Ascending aorta (tissue), 2 donors: ENCODE measurements around the gene E2F1. TPM values are rescaled to one million over a fixed set of nuclear protein-coding genes. Genes with fewer than 3 reads are reported as not detected.
"Not testable (repeated sequence)": the region's sequence is repeated elsewhere in the genome, so short reads cannot be mapped to it uniquely, and the experiment has no call there.

Experiments
- DNase-seq, 2 donors: peaks; one replicate each; pipeline ENCODE4 v3.0.0-alpha.2; 2019; ENCODE audit warnings: low spot score in 2 of 2
- H3K27ac ChIP-seq, 2 donors: fragments of 200-600 bp; sonication (generic); one replicate each; pipeline ENCODE4 v1.5.1; 2016 to 2017; ENCODE audit warnings: mild to moderate bottlenecking in 1 of 2
- H3K27me3 ChIP-seq: fragments of 200-600 bp; sonication (generic); one replicate; pipeline ENCODE4 v1.5.1; 2017
- H3K36me3 ChIP-seq, 2 donors: fragments of 200-600 bp; sonication (generic); one replicate each; pipeline ENCODE4 v1.5.1; 2016
- H3K4me1 ChIP-seq, 2 donors: fragments of 200-600 bp; sonication (generic); one replicate each; pipeline ENCODE4 v1.5.1; 2016 to 2017; ENCODE audit warnings: mild to moderate bottlenecking in 1 of 2
- H3K4me3 ChIP-seq, 2 donors: fragments of 200-600 bp; sonication (generic); one replicate each; pipeline ENCODE4 v1.5.1; 2016 to 2017; ENCODE audit warnings: mild to moderate bottlenecking in 1 of 2
- H3K9me3 ChIP-seq, 2 donors: fragments of 200-600 bp; sonication (generic); one replicate each; pipeline ENCODE4 v1.5.1; 2016
- intact Hi-C: fragments of 100-400 bp; cut with DNase I; formaldehyde crosslinking; loops from one replicate; pipeline ENCODE4 v1.15.1; 2023
- total RNA-seq: library from RNA; depleted of rRNA; stranded (reverse); fragments of >200 nt; gene quantifications from one replicate; pipeline ENCODE4 v1.1.0, GENCODE V29; 2016
- TF ChIP-seq, protein P1 (sequence below), 3 experiments: fragments of 200-600 bp in 2 of 3; fragments of 450-650 bp in 1 of 3; sonication (generic) in 2 of 3; IDR thresholded peaks; one replicate each; pipeline ENCODE4 v1.5.1; 2016 to 2019; ENCODE audit warnings: antibody characterized with exemption in 3 of 3, mild to moderate bottlenecking in 1 of 3, moderate library complexity in 1 of 3

E2F1 gene
- total RNA-seq, 1 donor from 2014 or later, result 0.53 TPM

DNA sequence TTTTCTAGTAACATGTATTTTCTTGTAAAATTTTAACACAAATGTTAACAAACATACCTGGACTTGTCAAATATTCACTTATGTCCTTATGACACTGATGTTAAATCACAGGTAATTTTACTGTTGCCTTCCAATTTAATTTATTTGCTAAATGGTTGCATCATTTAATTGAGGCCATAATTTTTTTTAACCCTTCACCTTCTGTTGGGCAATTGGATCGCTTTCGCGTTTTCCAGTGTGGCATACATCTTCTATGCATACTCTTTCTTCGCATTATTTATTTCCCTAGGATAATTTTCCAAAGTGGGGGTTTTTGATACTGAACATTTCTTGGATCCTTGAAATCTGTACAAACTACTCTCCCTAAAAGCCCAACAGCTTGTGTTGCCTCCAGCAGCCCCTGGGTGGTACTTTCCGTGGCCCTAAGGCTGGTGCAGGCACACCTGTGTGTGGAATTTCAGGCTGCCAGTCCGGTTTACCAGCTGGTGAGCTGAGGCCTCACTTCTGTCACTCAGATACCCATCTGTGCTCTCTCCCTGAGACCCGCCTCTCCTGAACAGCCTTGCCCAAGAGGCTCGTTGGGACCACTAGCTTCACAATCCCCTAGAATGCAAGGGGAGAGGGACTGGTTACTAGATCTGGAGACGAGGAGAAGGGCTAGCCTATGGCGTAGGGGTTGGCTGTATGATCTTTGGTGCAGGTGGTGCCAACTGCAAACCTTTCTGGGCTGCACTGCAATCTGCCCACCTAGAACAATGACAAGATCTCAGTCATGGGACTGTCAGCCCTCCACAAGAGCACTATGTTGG, 35.2 kb downstream of the E2F1 start:
- no peaks in the 10 kb centered on the region for H3K36me3 ChIP-seq
- intact Hi-C loops, result no loop called here
- TF ChIP-seq, protein P1, sequence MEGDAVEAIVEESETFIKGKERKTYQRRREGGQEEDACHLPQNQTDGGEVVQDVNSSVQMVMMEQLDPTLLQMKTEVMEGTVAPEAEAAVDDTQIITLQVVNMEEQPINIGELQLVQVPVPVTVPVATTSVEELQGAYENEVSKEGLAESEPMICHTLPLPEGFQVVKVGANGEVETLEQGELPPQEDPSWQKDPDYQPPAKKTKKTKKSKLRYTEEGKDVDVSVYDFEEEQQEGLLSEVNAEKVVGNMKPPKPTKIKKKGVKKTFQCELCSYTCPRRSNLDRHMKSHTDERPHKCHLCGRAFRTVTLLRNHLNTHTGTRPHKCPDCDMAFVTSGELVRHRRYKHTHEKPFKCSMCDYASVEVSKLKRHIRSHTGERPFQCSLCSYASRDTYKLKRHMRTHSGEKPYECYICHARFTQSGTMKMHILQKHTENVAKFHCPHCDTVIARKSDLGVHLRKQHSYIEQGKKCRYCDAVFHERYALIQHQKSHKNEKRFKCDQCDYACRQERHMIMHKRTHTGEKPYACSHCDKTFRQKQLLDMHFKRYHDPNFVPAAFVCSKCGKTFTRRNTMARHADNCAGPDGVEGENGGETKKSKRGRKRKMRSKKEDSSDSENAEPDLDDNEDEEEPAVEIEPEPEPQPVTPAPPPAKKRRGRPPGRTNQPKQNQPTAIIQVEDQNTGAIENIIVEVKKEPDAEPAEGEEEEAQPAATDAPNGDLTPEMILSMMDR (IDR thresholded peaks at IDR 0.05), result no peak
- no peak overlapping the region for H3K4me3 ChIP-seq
- DNase-seq, result no peak
- peaks cover 8 to 17% of the 10 kb centered on the region in 2 donors for H3K4me1 ChIP-seq
- no peaks in the 10 kb centered on the region for H3K27me3 ChIP-seq
- H3K9me3 ChIP-seq, result no peaks in the 10 kb centered on the region
- no peak overlapping the region for H3K27ac ChIP-seq

DNA sequence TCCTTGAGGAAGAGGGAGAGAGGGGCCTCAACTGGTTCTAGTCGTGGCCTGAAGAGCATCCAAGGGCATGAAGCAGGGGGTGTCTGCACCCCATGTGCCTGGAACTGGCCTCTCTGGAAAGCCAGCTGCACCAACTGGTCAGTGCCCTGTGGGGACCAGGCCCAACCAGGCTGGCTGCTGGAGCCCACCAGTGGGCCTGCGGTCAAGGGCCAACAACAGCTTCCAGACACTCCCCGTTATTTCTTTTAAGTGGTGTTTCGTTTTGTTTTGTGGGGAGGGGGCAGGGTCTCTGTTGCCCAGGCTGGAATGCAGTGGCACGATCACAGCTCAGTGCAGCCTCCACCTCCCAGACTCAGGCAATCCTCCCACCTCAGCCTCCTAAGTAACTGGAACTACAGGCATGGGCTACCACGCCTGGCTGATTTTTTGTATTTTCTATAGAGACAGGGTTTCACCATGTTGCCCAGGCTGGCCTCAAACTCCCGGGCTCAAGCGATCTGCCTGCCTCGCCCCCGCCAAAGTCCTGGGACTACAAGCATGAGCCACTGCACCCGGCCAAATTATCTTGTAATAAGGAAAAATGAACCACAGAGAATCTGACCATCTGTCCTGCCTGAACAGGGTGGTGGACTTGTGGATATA, 36.0 kb downstream of the E2F1 start:
- no peak for DNase-seq
- intact Hi-C loops, result no loop called here
- TF ChIP-seq, protein P1 (IDR thresholded peaks at IDR 0.05), result no peak
- Histone ChIP-seq H3K4me1 (peaks cover 8 to 17% of the 10 kb centered on the region in 2 donors), H3K36me3 (peaks cover 0 to 1% of the 10 kb centered on the region in 2 donors), H3K27me3 (no peaks in the 10 kb centered on the region), H3K9me3 (no peaks in the 10 kb centered on the region), H3K4me3 (no peak overlapping the region), H3K27ac (no peak overlapping the region)

DNA sequence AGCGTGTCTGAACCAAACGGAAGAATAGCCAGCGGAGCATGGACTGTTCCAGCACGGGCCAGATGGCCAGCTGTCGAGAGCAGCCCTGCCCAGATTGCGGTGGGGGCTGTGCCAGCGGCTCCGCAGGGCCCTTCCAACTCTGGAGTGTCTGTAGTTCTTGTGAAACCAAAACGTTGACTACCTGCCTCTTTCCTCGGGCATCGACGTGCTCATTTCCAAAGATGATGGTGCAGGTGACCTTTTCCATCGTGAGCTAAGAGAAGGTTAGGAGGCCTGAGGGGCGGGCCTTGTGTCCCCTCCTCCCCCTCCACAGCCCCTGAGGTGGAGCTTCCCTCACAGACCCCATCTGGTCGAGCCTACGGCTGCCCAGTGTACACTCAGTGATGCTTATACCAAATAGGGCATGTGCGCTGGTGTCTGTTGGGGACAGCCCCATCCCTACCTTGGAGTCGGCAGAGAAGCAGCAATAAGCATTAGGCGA, 36.9 kb downstream of the E2F1 start:
- Histone ChIP-seq H3K4me1 (peaks cover 8 to 17% of the 10 kb centered on the region in 2 donors), H3K27ac (no peak overlapping the region), H3K4me3 (no peak overlapping the region), H3K36me3 (peaks cover 9 to 11% of the 10 kb centered on the region in 2 donors), H3K9me3 (no peaks in the 10 kb centered on the region), H3K27me3 (no peaks in the 10 kb centered on the region)
- TF ChIP-seq, protein P1 (IDR thresholded peaks at IDR 0.05), result no peak
- DNase-seq, result no peak
- intact Hi-C loops, result loop anchor here (5.0 kb wide), 1 partner anchor 157 kb away; the partner anchor contains the start of gene CBFA2T2

DNA sequence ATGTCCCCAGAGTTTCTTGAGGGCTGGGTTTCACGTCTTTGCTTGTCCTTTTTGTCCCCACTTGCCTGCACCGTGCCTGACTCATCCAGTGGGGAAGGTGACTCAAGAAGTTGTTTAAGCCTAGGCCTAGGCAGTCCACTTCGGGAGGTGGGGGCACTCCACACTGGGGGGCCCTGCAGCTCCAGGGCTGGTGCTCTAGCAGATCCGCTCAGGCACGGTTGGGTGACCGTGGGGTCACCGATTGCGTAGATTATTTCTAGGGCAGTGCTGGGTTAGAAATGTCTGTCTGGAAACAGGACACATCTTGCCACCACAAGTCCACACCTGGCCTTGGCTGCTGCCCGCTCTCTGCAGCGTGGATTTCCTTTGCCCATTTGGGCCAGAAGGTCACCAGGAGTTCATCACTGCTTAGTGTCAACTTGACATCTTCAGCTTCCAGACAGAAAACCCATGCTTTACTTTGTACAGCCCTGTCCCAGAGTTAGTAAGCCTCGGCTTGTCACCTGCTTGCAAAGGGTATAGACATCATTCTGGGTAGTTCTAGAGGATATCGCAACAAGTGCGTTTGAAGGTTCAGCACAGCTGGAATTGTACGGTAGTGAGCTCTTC, 37.7 kb downstream of the E2F1 start:
- H3K4me1 ChIP-seq, result peaks cover 6 to 17% of the 10 kb centered on the region in 2 donors
- H3K4me3 ChIP-seq, result no peak overlapping the region
- H3K27ac ChIP-seq, result peak overlapping the region in 1 of 2 donors; percentile 68
- H3K36me3 ChIP-seq, result peaks cover 12 to 16% of the 10 kb centered on the region in 2 donors
- H3K27me3 ChIP-seq, result no peaks in the 10 kb centered on the region
- intact Hi-C loops, result loop anchor here (5.0 kb wide), 1 partner anchor 156 kb away; the partner anchor contains the start of gene CBFA2T2
- no peak for DNase-seq
- TF ChIP-seq, protein P1 (IDR thresholded peaks at IDR 0.05), result no peak
- H3K9me3 ChIP-seq, result no peaks in the 10 kb centered on the region

DNA sequence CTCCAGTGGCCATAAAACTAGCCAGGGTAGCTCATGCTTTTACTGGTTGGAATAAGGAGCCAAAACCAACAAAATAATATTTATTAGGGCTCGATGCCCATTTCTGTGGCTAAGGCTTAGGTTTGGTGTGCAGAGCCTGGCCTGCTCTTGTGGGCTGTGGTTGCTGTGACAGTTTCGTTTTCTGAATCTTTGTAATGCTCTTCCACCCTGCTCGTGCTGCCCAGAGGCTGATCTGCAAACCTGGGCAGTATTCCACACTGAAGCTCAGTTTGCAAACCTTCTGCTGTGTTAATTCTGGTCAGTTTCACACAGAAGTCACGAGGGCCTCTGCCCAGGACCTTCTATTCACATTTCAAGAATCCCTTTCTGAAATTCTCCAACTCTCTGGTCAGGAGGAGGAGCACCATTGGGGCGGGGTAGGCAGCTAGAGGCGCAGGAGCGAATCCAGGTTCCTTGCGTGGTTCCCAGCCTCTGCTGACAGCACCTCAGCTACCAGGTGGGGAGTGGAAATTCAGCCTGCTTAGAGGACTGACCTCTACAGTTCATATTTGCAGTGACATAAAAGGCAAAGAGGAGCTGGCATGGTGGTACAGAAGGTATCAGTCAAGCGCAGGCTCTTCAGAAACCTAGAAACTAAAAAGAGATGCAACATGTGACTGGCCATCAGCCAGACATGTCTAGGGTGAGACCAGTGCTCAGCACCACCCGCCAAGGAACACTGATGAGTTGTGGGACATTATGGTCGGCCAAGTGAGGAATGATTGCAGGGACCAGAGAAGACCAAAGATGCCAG, 38.4 kb downstream of the E2F1 start:
- intact Hi-C loops, result loop anchor here (5.0 kb wide), 1 partner anchor 155 kb away; the partner anchor contains the start of gene CBFA2T2
- peak overlapping the region; percentile 25 to 68 for H3K27ac ChIP-seq
- peak overlapping the region in 1 of 2 donors; percentile 49 for H3K4me3 ChIP-seq

DNA sequence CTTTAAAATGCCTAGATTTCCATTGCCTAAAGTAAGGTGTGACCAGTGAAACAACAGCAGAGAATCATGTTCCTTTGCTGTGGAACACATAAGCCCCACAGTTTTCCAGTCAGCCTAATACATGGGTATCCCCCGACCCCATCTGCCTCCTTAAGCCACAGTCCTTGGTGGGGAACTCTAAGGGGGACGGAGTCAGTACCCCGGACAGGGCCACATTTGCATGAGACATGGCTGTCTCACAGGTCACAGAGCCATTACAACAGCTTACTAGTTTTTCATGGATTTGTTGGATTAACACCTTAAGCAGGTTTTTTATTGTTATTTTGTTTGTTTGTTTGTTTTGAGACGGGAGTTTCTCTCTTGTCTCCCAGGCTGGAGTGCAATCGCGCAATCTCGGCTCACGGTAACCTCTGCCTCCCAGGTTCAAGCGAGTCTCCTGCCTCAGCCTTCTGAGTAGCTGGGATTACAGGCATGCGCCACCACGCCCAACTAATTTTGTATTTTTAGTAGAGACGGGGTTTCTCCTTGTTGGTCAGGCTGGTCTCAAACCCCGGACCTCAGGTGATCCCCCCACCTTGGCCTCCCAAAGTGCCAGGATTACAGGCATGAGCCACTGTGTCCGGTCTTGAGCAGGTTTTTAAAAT, 39.1 kb downstream of the E2F1 start:
- intact Hi-C loops, result loop anchor here (5.0 kb wide), 1 partner anchor 155 kb away; the partner anchor contains the start of gene CBFA2T2
- Histone ChIP-seq H3K36me3 (peaks cover 21 to 26% of the 10 kb centered on the region in 2 donors), H3K4me1 (peaks cover 4 to 17% of the 10 kb centered on the region in 2 donors), H3K27ac (peak overlapping the region; percentile 25 to 68), H3K4me3 (peak overlapping the region in 1 of 2 donors; percentile 49)
- not testable (repeated sequence) for DNase-seq, H3K27me3 ChIP-seq, H3K9me3 ChIP-seq

More for the DNA sequence above, 38.4 kb downstream of the E2F1 start:
- DNase-seq, result no peak
- TF ChIP-seq, protein P1 (IDR thresholded peaks at IDR 0.05), result no peak
- Histone ChIP-seq H3K4me1 (peaks cover 4 to 17% of the 10 kb centered on the region in 2 donors), H3K9me3 (no peaks in the 10 kb centered on the region), H3K27me3 (no peaks in the 10 kb centered on the region), H3K36me3 (peaks cover 14 to 19% of the 10 kb centered on the region in 2 donors)
